GM13976 (cell line): ENCODE results near the gene ZNF587.
"Not testable (repeated sequence)": the region's sequence is repeated elsewhere in the genome, so short reads cannot be mapped to it uniquely, and the experiment has no call there.

Source experiments
- DNase-seq: peaks from one replicate; pipeline ENCODE4 v3.0.0; 2012; ENCODE audit warnings: low spot score
- in situ Hi-C: fragments of 300-500 bp; cut with MboI; formaldehyde crosslinking; loops from one replicate; pipeline ENCODE4 v1.12.0; 2022; ENCODE audit warnings: low sequenced_read_pairs, mixed read lengths, inconsistent platforms; ENCODE audit not compliant: unreplicated experiment
- TF ChIP-seq, protein P1 (sequence below): IDR thresholded peaks from 2 replicates; pipeline ENCODE4 v1.5.1; 2012; ENCODE audit warnings: borderline replicate concordance, mild to moderate bottlenecking; ENCODE audit not compliant: insufficient read depth; ENCODE audit errors: extremely low read depth, missing control alignments, control extremely low read depth

Gene ZNF587

DNA sequence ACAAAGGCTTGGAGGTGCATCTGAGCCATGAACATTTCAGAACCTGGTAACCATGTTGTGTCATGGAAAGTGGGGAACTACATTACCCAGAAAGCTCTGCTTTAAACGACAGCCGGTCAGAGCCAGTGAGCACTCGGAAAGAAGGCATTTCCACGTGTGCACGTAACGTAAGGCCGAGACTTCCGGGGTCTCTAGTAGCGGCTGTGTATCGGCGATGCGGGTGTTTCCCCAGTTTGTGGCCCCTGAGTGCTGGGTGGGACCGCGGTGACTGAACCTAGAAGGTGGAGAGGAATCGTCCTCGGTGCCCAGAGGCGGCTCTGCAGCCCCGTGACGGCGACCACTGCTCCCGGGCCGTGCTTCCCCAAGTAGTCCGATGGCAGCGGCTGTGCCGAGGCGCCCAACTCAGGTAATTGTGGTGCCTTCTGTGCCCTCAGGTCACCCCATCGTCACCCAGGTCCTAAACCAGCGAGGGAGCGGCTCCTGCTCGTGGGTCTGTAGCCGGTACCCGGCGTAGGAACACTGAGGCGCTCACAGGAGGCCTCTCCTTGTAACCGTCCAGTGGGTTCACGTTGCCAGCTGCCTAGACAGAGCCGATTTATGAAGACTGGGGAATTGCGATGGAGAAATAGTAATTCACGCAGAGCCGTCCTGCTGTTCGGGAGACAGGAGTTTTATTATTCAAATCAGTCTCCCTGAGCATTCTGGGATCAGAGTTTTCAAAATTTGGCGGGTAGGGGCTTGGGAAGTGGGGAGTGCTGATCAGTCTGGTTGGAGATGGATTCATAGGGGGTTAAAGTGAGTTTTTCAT lies at the start of gene ZNF587:
TSS of gene ZNF587 (plus strand) at position 194 of the 808 bp plus-strand sequence. CDS start at position 374, 180 bp downstream.
- in situ Hi-C loops: not testable (repeated sequence)
- peak; percentile 80 for DNase-seq

DNA sequence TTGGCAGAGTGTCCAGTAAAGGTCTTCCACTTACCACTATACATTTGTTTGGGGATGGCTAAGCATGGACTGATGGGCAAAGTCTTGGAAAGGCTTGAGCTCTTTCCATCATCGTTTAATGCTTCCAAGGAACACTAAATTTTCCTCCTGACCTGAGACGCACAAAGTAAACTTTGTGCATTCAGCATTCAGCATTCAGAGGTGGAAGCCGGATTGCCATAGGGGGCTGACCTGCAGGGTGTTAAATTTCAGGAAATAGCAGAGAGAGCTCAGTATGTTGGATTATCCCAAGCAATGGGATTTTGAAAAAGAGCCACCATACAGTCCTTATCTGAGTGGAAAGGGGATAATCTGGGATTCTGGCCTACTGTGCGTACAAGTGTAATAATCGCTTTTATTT lies 49.0 kb upstream of the ZNF587 start:
- TF ChIP-seq, protein P1, sequence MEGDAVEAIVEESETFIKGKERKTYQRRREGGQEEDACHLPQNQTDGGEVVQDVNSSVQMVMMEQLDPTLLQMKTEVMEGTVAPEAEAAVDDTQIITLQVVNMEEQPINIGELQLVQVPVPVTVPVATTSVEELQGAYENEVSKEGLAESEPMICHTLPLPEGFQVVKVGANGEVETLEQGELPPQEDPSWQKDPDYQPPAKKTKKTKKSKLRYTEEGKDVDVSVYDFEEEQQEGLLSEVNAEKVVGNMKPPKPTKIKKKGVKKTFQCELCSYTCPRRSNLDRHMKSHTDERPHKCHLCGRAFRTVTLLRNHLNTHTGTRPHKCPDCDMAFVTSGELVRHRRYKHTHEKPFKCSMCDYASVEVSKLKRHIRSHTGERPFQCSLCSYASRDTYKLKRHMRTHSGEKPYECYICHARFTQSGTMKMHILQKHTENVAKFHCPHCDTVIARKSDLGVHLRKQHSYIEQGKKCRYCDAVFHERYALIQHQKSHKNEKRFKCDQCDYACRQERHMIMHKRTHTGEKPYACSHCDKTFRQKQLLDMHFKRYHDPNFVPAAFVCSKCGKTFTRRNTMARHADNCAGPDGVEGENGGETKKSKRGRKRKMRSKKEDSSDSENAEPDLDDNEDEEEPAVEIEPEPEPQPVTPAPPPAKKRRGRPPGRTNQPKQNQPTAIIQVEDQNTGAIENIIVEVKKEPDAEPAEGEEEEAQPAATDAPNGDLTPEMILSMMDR: no peak
- in situ Hi-C loops: no loop called here
- no peak for DNase-seq

DNA sequence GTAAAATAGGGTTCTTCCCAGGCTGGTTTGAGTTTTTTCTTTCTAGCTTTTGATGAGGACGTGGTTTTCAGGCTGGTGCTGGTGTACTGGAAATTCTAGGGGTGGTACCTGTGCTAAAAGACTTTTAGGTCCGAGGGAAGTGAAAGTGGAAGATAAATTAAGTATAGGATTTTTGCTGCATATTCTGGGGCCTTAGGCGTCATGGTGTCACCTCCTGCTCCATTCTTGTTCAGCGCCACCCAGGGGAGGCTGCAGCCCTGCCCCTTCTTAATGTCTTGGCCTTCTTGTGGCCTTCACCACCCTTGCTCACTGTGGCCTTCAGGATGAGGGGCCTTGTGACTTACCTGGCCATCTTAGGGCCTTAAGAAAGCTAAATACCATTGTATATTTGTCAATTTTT lies 47.4 kb upstream of the ZNF587 start:
- TF ChIP-seq, protein P1: no peak
- in situ Hi-C loops: no loop called here
- DNase-seq: peak; percentile 55

GRCh38 chr19:57803265-57803593 lies 46.4 kb upstream of the ZNF587 start:
- no peak for DNase-seq
- in situ Hi-C loops: no loop called here
- TF ChIP-seq, protein P1: no peak

- in situ Hi-C loops: no loop called here
- no peak for DNase-seq
- TF ChIP-seq, protein P1: no peak
Observed at GRCh38 chr19:57803594-57804325, 45.9 kb upstream of the ZNF587 start.

DNA sequence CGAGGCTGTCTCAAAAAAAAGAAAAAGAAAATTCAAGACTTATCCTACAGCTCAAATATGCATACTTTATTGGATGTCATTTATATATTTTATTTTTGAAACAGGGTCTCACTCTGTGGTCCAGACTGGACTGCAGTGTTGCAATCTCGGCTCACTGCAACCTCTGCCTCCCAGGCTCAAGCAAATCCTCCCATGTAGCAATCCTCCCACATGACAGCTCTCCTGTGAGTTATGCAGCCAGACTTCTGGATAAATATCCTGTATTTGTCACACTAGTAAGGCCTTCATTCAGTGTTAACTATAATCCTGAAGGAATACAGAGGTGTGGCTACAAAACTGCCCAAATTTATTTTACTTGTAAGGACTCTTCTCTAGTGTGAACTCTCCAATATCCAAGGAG lies 42.1 kb upstream of the ZNF587 start:
- no peak for DNase-seq
- in situ Hi-C loops: no loop called here
- TF ChIP-seq, protein P1: no peak

- in situ Hi-C loops, DNase-seq: not testable (repeated sequence)
Observed at GRCh38 chr19:57810410-57811295, 39.0 kb upstream of the ZNF587 start.
